HG02571 (cell line): ENCODE results near the gene JAKMIP2.

Source experiments
- ATAC-seq: cut with Tn5 transposase; IDR thresholded peaks from one replicate; pipeline ENCODE4 v1.9.1; 2021; ENCODE audit warnings: mild to moderate bottlenecking, moderate library complexity; ENCODE audit not compliant: unreplicated experiment

JAKMIP2 gene

DNA sequence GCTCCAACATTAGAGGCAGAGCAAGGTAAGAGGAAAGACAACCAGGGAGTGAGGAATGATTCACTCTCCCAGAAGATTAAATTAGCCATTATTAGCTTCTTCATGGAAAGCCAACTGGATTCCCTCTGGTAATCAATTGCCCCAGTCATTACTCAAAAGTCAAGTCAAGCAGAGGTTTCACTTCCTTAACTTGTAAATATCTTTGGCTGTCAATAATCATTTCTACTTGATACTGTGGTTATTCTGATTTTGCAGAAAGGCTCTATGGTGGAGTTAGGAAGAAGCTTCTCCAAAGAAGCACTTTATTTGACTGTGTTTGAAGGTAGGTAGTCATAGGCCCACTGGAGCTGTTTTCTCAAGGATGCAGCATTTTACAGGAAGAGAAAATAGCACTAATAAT lies 78.0 kb downstream of the JAKMIP2 start:
- ATAC-seq, result no peak

GRCh38 chr5:147701468-147701867 lies 81.1 kb downstream of the JAKMIP2 start:
- no peak for ATAC-seq

GRCh38 chr5:147699496-147700088 lies 82.9 kb downstream of the JAKMIP2 start:
- no peak for ATAC-seq

DNA sequence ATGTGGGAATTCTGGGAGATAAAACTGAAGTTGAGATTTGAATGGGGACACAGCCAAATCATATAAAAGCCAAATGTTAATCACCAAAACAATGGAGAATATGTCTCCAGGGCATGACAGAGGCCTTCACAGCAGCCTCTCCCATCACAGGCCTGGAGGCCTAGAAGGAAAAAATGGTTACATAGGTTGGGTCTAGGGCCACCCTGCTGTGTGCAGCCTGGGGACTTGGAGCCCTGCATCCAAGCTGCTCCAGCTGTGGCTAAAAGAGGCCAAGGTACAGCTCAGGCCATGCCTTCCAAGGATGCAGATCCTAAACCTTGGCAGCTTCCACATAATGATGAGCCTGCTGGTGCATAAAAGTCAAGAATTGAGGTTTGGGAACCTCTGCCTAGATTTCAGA lies 85.1 kb downstream of the JAKMIP2 start:
- ATAC-seq, result no peak

DNA sequence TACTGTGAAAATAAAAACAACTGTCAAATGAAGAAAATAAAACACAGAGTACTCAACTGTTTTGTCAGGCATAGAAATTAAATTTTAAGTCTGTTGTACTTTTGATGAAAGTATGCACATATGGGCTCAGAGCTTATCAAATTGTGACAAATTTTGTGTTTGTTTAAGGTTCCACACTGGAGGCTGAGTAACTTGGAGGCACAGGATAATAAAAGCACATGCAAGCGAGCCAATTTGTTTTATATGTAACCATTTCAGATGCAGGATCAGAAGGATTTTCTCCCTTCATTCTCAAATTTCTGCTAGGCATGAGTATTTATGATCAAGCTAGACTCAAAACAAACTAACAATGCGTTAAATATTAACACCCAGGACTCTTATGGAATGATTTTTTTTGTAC lies 87.8 kb downstream of the JAKMIP2 start:
- ATAC-seq, result no peak

DNA sequence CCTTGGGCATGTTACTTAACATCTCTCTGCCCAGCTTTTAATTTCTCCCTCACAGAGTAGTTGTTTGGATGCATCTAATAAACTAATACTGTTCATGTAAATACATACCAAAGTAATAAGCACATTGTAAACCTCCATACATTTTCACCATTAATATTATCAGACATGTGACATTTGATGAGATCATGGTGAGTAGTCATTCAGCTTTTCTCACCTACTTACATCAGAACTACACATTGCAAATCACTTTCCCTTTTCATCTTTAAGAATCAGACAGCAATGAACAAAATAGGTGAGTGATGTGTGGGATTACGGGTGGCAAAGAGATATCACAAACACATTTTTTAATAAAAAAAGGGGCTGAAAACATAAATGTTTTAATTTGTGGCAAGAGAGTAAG lies 89.3 kb downstream of the JAKMIP2 start:
- ATAC-seq, result no peak

DNA sequence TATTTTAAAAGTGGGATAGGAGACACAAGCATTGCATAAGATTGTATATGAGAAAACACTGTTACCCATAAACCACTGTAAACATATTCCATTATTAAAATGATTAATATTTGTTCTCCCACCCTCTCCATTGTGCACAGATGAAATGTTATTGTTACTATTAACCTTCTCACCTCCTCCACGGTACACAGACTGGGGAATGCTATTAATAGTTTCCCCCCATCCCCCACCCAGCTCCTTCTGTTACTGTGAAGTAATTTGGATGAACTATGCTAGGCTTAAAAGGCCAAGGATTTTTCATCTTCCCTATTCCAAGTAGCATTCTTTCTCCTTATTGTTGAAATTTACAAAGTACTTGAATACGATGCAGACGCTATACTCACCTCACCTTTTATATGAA lies 91.4 kb downstream of the JAKMIP2 start:
- no peak for ATAC-seq

- no peak for ATAC-seq
These were observed 91.9 kb downstream of the JAKMIP2 start for GRCh38 chr5:147690595-147690994.

DNA sequence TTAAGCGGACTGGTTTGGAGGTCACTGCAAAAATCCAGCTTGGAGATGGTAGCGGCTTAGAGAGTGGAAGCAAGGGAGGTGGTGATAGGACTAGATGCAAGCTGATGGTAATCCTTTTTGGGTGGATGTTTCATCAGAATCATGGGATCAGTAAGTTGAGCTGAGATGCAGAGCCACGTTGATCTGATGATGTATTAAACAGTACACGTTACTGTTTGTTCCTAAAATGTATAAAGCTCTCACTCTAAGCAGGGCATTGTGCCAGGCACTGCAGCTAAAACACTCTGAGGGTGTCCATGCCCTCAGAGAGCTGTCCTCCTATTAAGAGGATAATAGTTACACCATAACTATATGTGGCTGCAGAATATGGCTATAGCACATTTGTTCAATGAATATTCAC lies 93.1 kb downstream of the JAKMIP2 start:
- ATAC-seq, result no peak

GRCh38 chr5:147688656-147689356 lies 93.7 kb downstream of the JAKMIP2 start:
- ATAC-seq, result no peak

- no peak for ATAC-seq
These were observed 95.4 kb downstream of the JAKMIP2 start for GRCh38 chr5:147687118-147687517.

DNA sequence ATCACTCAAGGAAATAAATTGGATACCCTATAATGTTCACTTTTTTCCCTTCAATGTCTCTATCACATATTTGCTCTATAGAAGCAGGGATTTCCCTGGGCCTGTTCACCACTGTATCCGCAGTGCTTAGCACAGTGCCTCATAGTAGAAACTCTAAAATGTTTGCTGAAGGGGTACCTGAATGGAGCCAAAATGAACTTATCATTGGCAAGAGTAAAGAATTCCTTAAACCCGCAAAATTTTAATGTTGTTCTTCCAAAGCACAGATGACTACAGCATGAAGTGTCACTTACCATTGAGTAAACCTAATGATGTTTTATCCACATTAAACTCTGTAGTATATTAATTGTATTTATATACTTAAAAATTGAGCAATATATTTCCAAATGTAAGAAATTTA lies 96.1 kb downstream of the JAKMIP2 start:
- ATAC-seq, result no peak

DNA sequence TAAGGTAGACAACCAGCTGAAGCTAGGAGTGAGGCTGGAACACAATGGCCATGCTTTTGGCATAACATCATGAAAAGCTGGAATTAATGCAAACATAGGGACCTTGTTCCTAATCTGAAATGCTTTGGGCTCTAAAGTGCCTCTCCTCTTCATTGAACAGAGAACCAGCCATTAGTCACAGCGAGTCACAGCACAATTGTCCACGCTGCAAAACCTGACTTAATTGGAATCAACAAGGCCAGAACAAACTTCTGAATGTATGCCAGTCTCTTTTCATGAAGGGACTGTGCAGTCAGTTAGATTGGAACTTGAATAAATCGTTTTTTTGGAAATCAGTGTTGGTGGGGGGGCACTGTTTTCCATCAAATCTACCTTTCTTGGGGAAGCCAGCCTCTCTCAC lies 96.5 kb downstream of the JAKMIP2 start:
- ATAC-seq, result no peak

DNA sequence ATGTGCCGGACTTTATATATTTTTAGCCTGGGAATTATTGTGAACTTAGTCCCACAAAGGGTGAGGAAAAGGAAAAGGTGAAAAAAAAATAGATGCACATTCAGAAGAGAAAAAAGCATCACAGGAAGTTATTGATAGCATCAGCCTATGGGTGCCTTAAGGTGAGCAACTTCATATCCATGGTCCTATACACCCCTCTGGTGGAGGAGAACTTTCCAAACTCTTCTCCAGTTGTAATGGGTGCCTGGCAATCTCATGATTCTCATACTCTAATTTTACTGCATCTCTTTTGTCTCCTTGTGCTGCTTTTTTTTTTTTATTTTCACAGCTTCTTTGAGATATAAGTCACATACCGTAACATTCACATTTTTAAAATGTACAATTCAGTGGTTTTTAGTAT lies 107.4 kb downstream of the JAKMIP2 start:
- ATAC-seq, result no peak

GRCh38 chr5:147674411-147674810 lies 108.1 kb downstream of the JAKMIP2 start:
- no peak for ATAC-seq

GRCh38 chr5:147673791-147674190 lies 108.7 kb downstream of the JAKMIP2 start:
- ATAC-seq, result no peak

GRCh38 chr5:147673266-147673665 lies 109.3 kb downstream of the JAKMIP2 start:
- ATAC-seq, result no peak

GRCh38 chr5:147671365-147671764 lies 111.2 kb downstream of the JAKMIP2 start:
- no peak for ATAC-seq

- ATAC-seq, result no peak
These were observed 111.7 kb downstream of the JAKMIP2 start for GRCh38 chr5:147670815-147671214.

DNA sequence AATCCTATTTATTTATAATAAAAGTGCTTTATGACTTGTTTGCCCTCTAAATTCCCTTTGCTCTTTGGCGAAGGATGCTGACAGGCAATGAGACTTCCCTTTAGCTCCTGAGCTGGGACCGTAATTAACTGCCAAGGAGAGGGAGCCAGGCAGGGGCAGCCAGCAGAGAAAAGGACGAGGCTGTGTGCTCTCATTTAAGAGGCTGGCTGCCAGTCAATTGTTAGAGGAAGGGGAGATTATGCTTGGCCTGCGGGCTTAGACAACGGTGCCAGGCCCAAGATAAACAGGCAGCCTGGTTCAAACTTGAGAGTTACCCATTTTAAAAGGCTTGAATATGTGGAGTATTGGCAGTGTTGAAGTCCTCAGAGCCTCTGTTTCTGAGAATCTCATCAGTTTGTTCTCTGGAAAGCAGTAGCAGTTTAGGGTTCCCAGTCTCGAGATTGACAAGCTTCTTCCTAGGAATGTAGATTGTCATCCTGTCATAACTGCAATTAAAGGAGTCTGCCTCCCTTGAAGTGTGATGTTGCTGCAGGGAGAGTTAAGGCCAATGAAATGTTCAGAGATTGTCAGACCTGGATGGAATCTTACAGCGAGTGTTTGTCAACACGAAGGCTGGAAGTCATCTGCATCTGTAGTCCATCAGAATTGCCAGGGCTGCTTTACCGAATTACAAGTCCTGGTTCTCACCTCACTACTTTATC lies 113.2 kb downstream of the JAKMIP2 start:
- no peak for ATAC-seq

DNA sequence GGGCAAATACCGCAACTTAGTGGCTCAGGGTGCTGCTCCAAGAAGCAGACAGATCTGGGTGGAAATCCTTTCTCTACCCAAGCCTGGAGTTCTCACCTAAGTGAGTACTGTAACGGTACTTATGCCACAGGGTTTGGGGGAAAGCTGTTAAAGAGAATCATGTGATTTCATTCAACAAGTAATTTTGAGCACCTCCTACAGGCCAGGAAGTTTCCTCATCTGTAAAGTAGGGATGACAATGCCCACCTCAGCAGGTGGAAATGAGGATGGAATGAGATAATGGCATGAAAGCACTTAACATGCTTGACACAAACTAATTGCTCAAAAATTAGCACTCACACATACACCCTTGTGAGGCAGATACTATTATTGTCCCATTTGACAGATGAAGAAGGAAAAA lies 114.1 kb downstream of the JAKMIP2 start:
- ATAC-seq, result no peak

GRCh38 chr5:147667363-147667762 lies 115.2 kb downstream of the JAKMIP2 start:
- ATAC-seq, result no peak
